Renal cortex interstitium (tissue), 11 donors: Measurements from ENCODE around the gene ANAPC5. TPM values are rescaled to one million over a fixed set of nuclear protein-coding genes. Genes with fewer than 3 reads are reported as not detected.
"Not testable (repeated sequence)": the region's sequence is repeated elsewhere in the genome, so short reads cannot be mapped to it uniquely, and the experiment has no call there.

Source experiments
- DNase-seq, 11 donors: peaks; one replicate each; pipeline ENCODE4 v3.0.0-alpha.2; 2013; ENCODE audit warnings: low read depth in 9 of 11, low spot score in 4 of 11; ENCODE audit errors: extremely low read depth in 1 of 11
- polyA plus RNA-seq, 3 donors: library from polyadenylated mRNA; unstranded; fragments of 120-200 nt; gene quantifications; one replicate each; pipeline ENCODE4 v1.2.1, GENCODE V29; 2013; ENCODE audit not compliant: insufficient read length in 3 of 3

ANAPC5 gene
- polyA plus RNA-seq, 3 donors, result 137 to 198 (median 156) TPM

- peak in 4 of 11 donors; percentile 16 to 27 (median 20) for DNase-seq
Observed at GRCh38 chr12:121295746-121296617, 56.2 kb downstream of the ANAPC5 start.

- DNase-seq, result peak in 1 of 11 donors; percentile 11
Observed at GRCh38 chr12:121295116-121295745, 57.0 kb downstream of the ANAPC5 start.

- no peak for DNase-seq
Observed at GRCh38 chr12:121294151-121294889, 57.9 kb downstream of the ANAPC5 start.

GRCh38 chr12:121293603-121294002 is 58.6 kb downstream of the ANAPC5 start:
- no peak for DNase-seq

- no peak for DNase-seq
Observed at GRCh38 chr12:121290410-121290809, 61.8 kb downstream of the ANAPC5 start.

GRCh38 chr12:121289962-121290361 is 62.2 kb downstream of the ANAPC5 start:
- no peak for DNase-seq

GRCh38 chr12:121288986-121289385 is 63.2 kb downstream of the ANAPC5 start:
- DNase-seq, result no peak

- DNase-seq, result no peak
Observed at GRCh38 chr12:121288158-121288845, 63.9 kb downstream of the ANAPC5 start.

- no peak for DNase-seq
Observed at GRCh38 chr12:121287267-121287954, 64.8 kb downstream of the ANAPC5 start.

GRCh38 chr12:121285856-121286255 is 66.4 kb downstream of the ANAPC5 start:
- DNase-seq, result no peak

GRCh38 chr12:121284551-121285390 is 67.4 kb downstream of the ANAPC5 start:
- DNase-seq, result no peak

GRCh38 chr12:121283841-121284240 is 68.4 kb downstream of the ANAPC5 start:
- no peak for DNase-seq

GRCh38 chr12:121283388-121283787 is 68.8 kb downstream of the ANAPC5 start:
- DNase-seq, result no peak

- DNase-seq, result not testable (repeated sequence)
Observed at GRCh38 chr12:121282910-121283309, 69.3 kb downstream of the ANAPC5 start.

GRCh38 chr12:121282072-121282742 is 70.0 kb downstream of the ANAPC5 start:
- no peak for DNase-seq

- DNase-seq, result not testable (repeated sequence)
Observed at GRCh38 chr12:121281116-121281515, 71.1 kb downstream of the ANAPC5 start.

GRCh38 chr12:121280531-121280930 is 71.7 kb downstream of the ANAPC5 start:
- DNase-seq, result not testable (repeated sequence)
